BJ (cell line): ENCODE measurements around the gene TRAPPC5. TPM values are rescaled to one million over a fixed set of nuclear protein-coding genes. Genes with fewer than 3 reads are reported as not detected.

ENCODE experiments used
- CTCF ChIA-PET: fragments of 350-600 bp; formaldehyde crosslinking; extraction: SDS; loops from one replicate; lab custom pipeline; 2021; ENCODE audit warnings: antibody characterized with exemption, inconsistent platforms; lab: Yijun Ruan, JAX
- POLR2A ChIA-PET: fragments of 300-600 bp; sonication (Branson Sonifier 250); formaldehyde crosslinking; extraction: SDS; loops from one replicate; lab custom pipeline; 2021; ENCODE audit warnings: antibody characterized with exemption; lab: Charles Lee
- DNase-seq: peaks from one replicate; pipeline ENCODE4 v3.0.0-alpha.2; 2011; ENCODE audit warnings: low read depth
- H3K27me3 ChIP-seq: 2 replicates; pipeline ENCODE4 v1.6.0; 2011; ENCODE audit warnings: low read length; ENCODE audit not compliant: control insufficient read depth, insufficient read depth
- H3K36me3 ChIP-seq: 2 replicates; pipeline ENCODE4 v1.5.1; 2011; ENCODE audit warnings: low read length; ENCODE audit not compliant: control insufficient read depth, insufficient read depth
- H3K4me3 ChIP-seq: 2 replicates; pipeline ENCODE4 v1.5.1; 2011; ENCODE audit warnings: low read depth, mild to moderate bottlenecking, control low read depth, low read length
- polyA plus RNA-seq: library from polyadenylated mRNA; depleted of rRNA; stranded (reverse); fragments of >200 nt; gene quantifications from 2 replicates; pipeline ENCODE4 v1.2.3, GENCODE V29; 2011
- TF ChIP-seq, protein P1 (sequence below): IDR thresholded peaks from 2 replicates; pipeline ENCODE4 v1.5.1; 2011; ENCODE audit warnings: low read depth, mild to moderate bottlenecking, control low read depth, inconsistent platforms, low read length, moderate library complexity; ENCODE audit not compliant: insufficient read depth

Gene TRAPPC5
- polyA plus RNA-seq, 1 experiment, result 85.1 TPM

DNA sequence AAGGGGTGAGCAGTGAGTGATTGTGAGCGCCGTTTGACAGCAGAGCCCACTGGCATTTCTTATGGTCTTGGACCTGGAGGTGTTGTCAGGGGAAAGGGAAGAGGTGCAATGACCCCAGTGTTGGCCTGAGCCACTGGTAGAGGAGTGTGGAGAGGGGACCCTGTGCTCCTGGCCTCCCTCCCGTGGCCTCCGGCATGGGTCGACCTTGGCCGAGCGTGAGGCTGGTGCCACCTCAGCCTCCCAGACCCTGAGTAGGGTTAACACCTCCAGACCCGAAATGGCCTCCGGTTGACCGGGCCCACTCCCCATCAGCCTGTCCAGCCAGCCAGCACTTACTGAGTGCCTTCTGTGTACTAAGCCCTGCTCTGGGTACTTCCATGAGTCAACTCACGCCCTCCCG lies 6.5 kb downstream of the TRAPPC5 start:
- no peak for DNase-seq
- POLR2A ChIA-PET, result no interaction called here
- TF ChIP-seq, protein P1, sequence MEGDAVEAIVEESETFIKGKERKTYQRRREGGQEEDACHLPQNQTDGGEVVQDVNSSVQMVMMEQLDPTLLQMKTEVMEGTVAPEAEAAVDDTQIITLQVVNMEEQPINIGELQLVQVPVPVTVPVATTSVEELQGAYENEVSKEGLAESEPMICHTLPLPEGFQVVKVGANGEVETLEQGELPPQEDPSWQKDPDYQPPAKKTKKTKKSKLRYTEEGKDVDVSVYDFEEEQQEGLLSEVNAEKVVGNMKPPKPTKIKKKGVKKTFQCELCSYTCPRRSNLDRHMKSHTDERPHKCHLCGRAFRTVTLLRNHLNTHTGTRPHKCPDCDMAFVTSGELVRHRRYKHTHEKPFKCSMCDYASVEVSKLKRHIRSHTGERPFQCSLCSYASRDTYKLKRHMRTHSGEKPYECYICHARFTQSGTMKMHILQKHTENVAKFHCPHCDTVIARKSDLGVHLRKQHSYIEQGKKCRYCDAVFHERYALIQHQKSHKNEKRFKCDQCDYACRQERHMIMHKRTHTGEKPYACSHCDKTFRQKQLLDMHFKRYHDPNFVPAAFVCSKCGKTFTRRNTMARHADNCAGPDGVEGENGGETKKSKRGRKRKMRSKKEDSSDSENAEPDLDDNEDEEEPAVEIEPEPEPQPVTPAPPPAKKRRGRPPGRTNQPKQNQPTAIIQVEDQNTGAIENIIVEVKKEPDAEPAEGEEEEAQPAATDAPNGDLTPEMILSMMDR, result no peak
- Histone ChIP-seq H3K36me3 (peaks cover 7% of the 10 kb centered on the region), H3K27me3 (no peaks in the 10 kb centered on the region), H3K4me3 (no peak overlapping the region)
- CTCF ChIA-PET, result interaction anchor here (2.3 kb wide), 1 partner anchor 118 kb away, joined by 8 read pairs; no protein-coding TSS in a partner anchor

DNA sequence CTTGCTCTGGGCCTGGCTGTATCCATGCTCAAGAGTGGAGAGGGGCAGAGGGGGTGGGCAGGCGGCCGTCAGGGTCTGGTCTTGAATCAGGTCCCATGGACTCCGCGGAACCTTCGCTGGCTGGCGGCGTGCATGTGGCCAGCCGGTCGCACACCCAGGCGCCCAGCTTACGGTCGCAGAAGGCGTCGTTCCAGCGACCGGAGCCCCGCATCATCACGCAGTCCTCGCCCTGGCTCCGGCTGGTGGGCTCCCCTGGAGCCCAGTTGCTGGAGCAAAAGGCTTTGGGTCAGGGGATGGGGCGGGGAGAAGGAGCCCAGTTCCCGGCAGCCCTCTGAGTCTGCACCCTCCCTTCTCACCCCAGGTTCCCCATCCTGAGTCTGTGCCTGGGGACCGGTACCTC lies 8.5 kb downstream of the TRAPPC5 start:
- no peaks in the 10 kb centered on the region for H3K27me3 ChIP-seq
- ChIA-PET POLR2A (no interaction called here), CTCF (interaction anchor here (0.6 kb wide), 1 partner anchor 110 kb away, joined by 3 read pairs; no protein-coding TSS in a partner anchor)
- H3K36me3 ChIP-seq, result no peaks in the 10 kb centered on the region
- TF ChIP-seq, protein P1, result no peak
- no peak for DNase-seq
- H3K4me3 ChIP-seq, result no peak overlapping the region

DNA sequence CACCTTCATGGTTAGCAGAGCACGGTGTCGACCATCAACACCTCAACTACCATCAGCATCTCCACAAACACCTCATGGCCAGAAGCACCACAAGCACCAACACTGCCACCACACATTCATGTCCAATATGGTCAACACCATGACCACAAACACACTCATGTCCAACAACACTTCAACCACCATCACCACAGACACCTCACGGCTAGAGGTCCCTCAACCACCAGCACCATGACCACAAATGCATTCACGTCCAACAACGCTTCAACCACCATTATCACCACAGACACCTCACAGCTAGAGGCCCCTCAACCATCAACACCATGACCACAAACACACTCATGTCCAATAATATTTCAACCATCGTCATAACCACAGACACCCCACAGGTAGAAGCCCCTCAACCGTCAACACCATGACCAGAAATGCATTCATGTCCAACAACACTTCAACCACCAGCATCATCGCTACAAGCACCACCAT lies 10.2 kb downstream of the TRAPPC5 start:
- Histone ChIP-seq H3K27me3 (no peaks in the 10 kb centered on the region), H3K36me3 (no peaks in the 10 kb centered on the region), H3K4me3 (no peak overlapping the region)
- TF ChIP-seq, protein P1, result no peak
- ChIA-PET POLR2A (no interaction called here), CTCF (interaction anchor here (0.9 kb wide), 1 partner anchor 10 kb away, joined by 3 read pairs; the partner anchor contains the start of gene TRAPPC5)
- no peak for DNase-seq

DNA sequence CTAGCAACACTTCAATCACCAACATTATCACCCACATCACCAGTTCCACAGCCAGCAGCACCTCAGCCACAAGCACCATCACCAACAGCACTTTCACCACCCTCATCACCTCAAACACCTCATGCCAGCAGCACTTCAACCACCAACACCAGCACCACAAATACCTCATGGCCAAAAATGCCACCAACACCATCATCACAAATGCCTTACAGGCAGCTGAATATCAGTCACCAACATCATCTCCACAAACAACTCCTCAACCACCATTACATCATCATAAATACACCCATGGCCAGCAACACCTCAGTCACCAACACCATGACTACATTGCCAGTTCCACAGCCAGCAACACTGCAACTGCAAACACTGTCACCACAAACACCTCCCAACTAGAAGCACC lies 10.9 kb downstream of the TRAPPC5 start:
- CTCF ChIA-PET, result no interaction called here

DNA sequence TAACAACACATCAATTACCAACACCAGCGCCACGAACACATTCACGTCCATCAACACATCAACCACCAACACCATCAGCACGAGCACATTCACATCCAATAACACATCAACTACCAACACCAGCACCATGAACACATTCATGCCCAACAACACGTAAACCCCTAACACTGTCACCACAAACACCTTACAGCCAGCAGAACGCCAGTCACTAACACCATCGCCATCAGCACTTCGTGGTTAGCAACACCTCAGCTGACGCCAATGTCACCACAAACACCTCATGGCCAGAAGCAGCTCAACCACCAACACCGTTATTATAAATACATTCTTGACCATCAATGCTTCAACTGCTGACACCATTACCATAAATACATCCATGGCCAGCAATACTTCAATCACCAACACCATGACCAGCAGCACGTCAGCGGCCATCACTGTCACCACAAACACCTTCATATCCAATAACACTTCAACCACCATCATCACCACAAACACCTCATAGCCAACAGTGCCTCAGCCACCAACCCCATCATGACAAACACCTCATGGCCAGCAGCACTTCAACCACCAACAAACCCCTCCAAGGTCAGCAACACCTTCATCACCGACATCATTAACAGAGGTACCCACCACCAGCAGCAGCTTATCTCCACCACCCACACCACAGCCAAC lies 11.9 kb downstream of the TRAPPC5 start:
- CTCF ChIA-PET, result interaction anchor here (1.1 kb wide), 1 partner anchor 10 kb away, joined by 3 read pairs; no protein-coding TSS in a partner anchor
- Histone ChIP-seq H3K4me3 (no peak overlapping the region), H3K36me3 (no peaks in the 10 kb centered on the region), H3K27me3 (no peaks in the 10 kb centered on the region; the same call in 1 of the 2 replicates)
- TF ChIP-seq, protein P1, result no peak
- POLR2A ChIA-PET, result no interaction called here
- no peak for DNase-seq

More for the DNA sequence above, 10.9 kb downstream of the TRAPPC5 start:
- H3K4me3 ChIP-seq, result no peak overlapping the region
- H3K27me3 ChIP-seq, result no peaks in the 10 kb centered on the region; the same call in 1 of the 2 replicates
- TF ChIP-seq, protein P1, result no peak
- H3K36me3 ChIP-seq, result no peaks in the 10 kb centered on the region
- POLR2A ChIA-PET, result no interaction called here
- no peak for DNase-seq
